ENCODE data around the gene C22orf23.
A peak's percentile ranks its signal among the peaks of the same experiment; 100 is the strongest.

The C22orf23 gene

DNA sequence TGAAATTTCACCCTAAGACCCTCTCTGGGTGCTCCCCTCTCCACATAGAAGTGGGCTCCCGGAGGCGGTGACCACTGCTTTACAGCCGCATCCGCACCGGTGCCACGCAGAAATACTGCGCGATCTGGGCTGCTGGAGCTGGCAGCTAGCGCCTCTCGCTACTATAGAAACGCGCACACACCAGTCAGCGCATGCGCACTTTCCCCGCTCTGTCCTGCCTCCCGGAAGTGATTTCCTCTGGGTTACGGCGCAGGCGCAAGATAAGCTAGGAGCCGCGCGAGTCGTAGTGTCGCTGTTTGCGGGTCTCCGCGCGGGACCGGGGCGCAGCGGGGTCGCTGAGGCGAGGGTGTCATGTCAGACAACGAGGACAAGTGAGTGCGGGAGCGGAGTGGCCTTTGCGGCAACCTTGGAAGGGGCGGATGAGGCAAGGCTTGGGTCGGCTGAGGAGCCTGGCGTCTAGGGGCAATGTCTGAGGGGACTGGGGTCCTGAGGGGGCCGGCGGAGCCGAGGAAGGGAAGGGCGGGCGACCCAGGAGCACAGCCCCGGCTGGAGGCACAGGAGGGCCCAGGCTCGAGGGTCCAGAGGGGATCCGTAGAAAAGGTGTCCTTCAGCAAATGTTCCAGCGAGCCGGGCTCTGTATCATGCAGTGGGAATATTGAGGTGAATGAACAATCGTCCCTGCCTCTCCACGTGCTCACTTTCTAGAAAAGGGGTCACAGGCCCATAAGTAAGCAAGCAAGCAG, at the start of gene C22orf23, which contains the start of gene POLR2F:
TSS of gene C22orf23 (minus strand) at position 165 of the 743 bp plus-strand sequence. CDS start 452 bp downstream, outside the sequence.
TSS of gene POLR2F (plus strand) at position 263 of the 743 bp plus-strand sequence. CDS start at position 352, 89 bp downstream.
- peak within 1 kb of the TSS; percentile 87 for H2AFZ ChIP-seq (ENCODE audit: low read depth)
- peak within 1 kb of the TSS; percentile 95 for H3K4me2 ChIP-seq
- peak within 1 kb of the TSS; percentile 72 for H3K9ac ChIP-seq
- TF ChIP-seq, protein P1, sequence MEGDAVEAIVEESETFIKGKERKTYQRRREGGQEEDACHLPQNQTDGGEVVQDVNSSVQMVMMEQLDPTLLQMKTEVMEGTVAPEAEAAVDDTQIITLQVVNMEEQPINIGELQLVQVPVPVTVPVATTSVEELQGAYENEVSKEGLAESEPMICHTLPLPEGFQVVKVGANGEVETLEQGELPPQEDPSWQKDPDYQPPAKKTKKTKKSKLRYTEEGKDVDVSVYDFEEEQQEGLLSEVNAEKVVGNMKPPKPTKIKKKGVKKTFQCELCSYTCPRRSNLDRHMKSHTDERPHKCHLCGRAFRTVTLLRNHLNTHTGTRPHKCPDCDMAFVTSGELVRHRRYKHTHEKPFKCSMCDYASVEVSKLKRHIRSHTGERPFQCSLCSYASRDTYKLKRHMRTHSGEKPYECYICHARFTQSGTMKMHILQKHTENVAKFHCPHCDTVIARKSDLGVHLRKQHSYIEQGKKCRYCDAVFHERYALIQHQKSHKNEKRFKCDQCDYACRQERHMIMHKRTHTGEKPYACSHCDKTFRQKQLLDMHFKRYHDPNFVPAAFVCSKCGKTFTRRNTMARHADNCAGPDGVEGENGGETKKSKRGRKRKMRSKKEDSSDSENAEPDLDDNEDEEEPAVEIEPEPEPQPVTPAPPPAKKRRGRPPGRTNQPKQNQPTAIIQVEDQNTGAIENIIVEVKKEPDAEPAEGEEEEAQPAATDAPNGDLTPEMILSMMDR (conservative IDR thresholded peaks at IDR 0.05; ENCODE audit: low read depth, low read length): no peak
- no peak within 1 kb of the TSS for H3K27ac ChIP-seq
- H3K36me3 ChIP-seq (ENCODE audit: insufficient read depth): no peaks in the 10 kb centered on the region; the same call in 1 of the 2 replicates
- peaks cover 21% of the 10 kb centered on the region for H3K79me2 ChIP-seq (ENCODE audit: insufficient read depth, low read depth)
- peaks cover 12% of the 10 kb centered on the region for H3K4me1 ChIP-seq (ENCODE audit: low read depth, poor library complexity, severe bottlenecking)
- H4K20me1 ChIP-seq (ENCODE audit: insufficient read depth): no peaks in the 10 kb centered on the region
- H3K4me3 ChIP-seq (IDR thresholded peaks at IDR 0.05; ENCODE audit: insufficient read depth, low read depth, low read length): no peak within 1 kb of the TSS
- H3K27me3 ChIP-seq (ENCODE audit: insufficient read depth, low read depth): no peaks in the 10 kb centered on the region; the same call in 1 of the 2 replicates

DNA sequence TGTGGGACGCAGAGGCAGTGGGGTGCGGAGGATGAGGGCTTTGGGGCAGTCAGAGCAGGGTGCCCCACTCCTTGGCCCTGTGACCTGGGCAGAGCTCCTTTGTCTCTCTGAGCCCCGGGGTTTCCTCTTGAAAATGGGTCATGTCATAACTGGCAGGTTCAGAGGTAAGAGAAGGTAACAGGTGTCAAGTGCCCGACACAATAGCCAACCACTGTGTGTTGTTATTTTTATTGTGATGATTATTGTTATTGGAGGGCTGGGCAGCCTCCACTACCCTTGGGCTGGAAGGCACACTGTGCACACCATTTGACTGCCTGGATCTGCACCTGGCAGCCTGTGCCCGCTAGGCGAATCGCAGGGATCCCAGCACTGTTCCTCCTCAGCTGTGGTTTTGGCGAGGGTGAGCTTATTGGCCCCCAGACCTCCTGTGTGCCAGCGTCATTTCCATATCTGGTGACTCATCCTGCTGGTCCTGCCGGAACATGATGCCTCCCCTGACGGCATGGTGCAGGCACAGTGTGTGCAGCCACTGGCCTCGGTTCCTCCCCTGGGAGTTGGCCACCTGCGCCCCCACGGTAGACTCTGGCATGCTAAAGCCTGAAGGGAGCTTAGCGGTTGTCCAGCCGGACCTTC, 46.4 kb upstream of the C22orf23 start:
- no peaks in the 10 kb centered on the region for H3K36me3 ChIP-seq (ENCODE audit: insufficient read depth)
- no peak overlapping the region for H2AFZ ChIP-seq (ENCODE audit: low read depth)
- H3K27me3 ChIP-seq (ENCODE audit: insufficient read depth, low read depth): no peaks in the 10 kb centered on the region
- TF ChIP-seq, protein P1 (conservative IDR thresholded peaks at IDR 0.05; ENCODE audit: low read depth, low read length): no peak
- H3K4me3 ChIP-seq (IDR thresholded peaks at IDR 0.05; ENCODE audit: insufficient read depth, low read depth, low read length): no peak overlapping the region
- H3K9ac ChIP-seq: no peak overlapping the region
- H3K79me2 ChIP-seq (ENCODE audit: insufficient read depth, low read depth): no peaks in the 10 kb centered on the region
- no peak overlapping the region for H3K4me2 ChIP-seq
- no peak overlapping the region for H3K27ac ChIP-seq
- no peaks in the 10 kb centered on the region for H4K20me1 ChIP-seq (ENCODE audit: insufficient read depth)
- no peaks in the 10 kb centered on the region for H3K4me1 ChIP-seq (ENCODE audit: low read depth, poor library complexity, severe bottlenecking)

DNA sequence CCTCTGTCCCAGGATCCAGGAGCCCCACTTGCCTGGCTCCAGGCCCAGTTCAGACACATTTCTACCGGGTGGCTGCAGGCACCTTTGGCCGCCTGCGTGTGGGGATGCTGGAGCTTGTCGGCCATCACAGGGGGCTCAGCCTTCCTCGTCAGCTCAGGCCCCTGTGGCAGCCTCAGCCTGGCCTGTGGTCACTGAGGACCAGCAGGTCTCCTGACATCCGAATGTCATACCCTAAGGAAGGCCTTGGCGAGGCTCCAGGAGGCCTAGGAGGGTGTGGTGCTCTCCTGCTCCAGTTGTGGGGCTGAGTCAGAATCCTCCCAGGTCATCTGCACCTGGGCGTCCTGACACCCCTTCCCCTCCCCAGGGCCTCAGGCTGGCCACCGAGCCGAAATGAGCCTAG, 45.8 kb upstream of the C22orf23 start:
- Histone ChIP-seq H4K20me1 (ENCODE audit: insufficient read depth) (no peaks in the 10 kb centered on the region), H3K4me1 (ENCODE audit: low read depth, poor library complexity, severe bottlenecking) (no peaks in the 10 kb centered on the region), H3K36me3 (ENCODE audit: insufficient read depth) (no peaks in the 10 kb centered on the region), H3K27ac (no peak overlapping the region), H3K79me2 (ENCODE audit: insufficient read depth, low read depth) (no peaks in the 10 kb centered on the region), H3K27me3 (ENCODE audit: insufficient read depth, low read depth) (no peaks in the 10 kb centered on the region), H2AFZ (ENCODE audit: low read depth) (no peak overlapping the region), H3K4me2 (no peak overlapping the region), H3K4me3 (IDR thresholded peaks at IDR 0.05; ENCODE audit: insufficient read depth, low read depth, low read length) (no peak overlapping the region), H3K9ac (no peak overlapping the region)
- TF ChIP-seq, protein P1 (conservative IDR thresholded peaks at IDR 0.05; ENCODE audit: low read depth, low read length): no peak

DNA sequence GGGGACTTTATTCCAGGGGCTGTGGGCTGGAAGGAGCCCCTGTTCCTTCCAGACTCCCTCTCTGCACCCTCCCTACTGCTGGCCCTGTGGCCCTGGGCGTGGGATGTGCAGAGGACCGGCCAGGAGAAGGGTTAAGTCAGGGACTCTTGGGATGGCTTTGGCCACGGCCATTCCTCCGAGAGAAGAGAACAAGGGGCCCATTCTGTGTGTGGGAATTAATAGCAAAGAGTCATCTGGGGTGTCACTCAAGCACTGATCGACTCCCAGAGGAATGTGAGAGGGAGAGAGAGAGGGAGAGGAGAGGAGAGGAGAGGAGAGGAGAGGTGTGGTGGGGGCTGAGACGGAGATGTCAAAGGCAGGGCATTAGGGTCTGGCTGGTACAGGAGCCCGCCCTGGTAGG, 45.1 kb upstream of the C22orf23 start:
- H3K36me3 ChIP-seq (ENCODE audit: insufficient read depth): no peaks in the 10 kb centered on the region
- no peak overlapping the region for H2AFZ ChIP-seq (ENCODE audit: low read depth)
- H3K4me1 ChIP-seq (ENCODE audit: low read depth, poor library complexity, severe bottlenecking): no peaks in the 10 kb centered on the region
- H4K20me1 ChIP-seq (ENCODE audit: insufficient read depth): no peaks in the 10 kb centered on the region
- no peak overlapping the region for H3K4me3 ChIP-seq (IDR thresholded peaks at IDR 0.05; ENCODE audit: insufficient read depth, low read depth, low read length)
- H3K27me3 ChIP-seq (ENCODE audit: insufficient read depth, low read depth): no peaks in the 10 kb centered on the region
- H3K9ac ChIP-seq: no peak overlapping the region
- TF ChIP-seq, protein P1 (conservative IDR thresholded peaks at IDR 0.05; ENCODE audit: low read depth, low read length): no peak
- H3K27ac ChIP-seq: no peak overlapping the region
- H3K79me2 ChIP-seq (ENCODE audit: insufficient read depth, low read depth): no peaks in the 10 kb centered on the region
- H3K4me2 ChIP-seq: no peak overlapping the region
